ENCODE results near the gene XYLT1.
A peak's percentile ranks its signal among the peaks of the same experiment; 100 is the strongest.

- no peak for TF ChIP-seq EZH2 (IDR thresholded peaks at IDR 0.05; ENCODE audit: low read length)
- TF ChIP-seq, protein P1, sequence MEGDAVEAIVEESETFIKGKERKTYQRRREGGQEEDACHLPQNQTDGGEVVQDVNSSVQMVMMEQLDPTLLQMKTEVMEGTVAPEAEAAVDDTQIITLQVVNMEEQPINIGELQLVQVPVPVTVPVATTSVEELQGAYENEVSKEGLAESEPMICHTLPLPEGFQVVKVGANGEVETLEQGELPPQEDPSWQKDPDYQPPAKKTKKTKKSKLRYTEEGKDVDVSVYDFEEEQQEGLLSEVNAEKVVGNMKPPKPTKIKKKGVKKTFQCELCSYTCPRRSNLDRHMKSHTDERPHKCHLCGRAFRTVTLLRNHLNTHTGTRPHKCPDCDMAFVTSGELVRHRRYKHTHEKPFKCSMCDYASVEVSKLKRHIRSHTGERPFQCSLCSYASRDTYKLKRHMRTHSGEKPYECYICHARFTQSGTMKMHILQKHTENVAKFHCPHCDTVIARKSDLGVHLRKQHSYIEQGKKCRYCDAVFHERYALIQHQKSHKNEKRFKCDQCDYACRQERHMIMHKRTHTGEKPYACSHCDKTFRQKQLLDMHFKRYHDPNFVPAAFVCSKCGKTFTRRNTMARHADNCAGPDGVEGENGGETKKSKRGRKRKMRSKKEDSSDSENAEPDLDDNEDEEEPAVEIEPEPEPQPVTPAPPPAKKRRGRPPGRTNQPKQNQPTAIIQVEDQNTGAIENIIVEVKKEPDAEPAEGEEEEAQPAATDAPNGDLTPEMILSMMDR (optimal IDR thresholded peaks at IDR 0.05 in 1 of 3, IDR thresholded peaks at IDR 0.05 in 1 of 3, conservative IDR thresholded peaks at IDR 0.05 in 1 of 3; ENCODE audit: extremely low read depth in 1 of 3, insufficient read depth in 2 of 3, low read length in 3 of 3), result peak in 1 of 3 experiments; percentile 9
These were observed 38.7 kb downstream of the XYLT1 start for GRCh38 chr16:17431968-17432625.
